Measurements from ENCODE around the gene SPRED2.

DNA sequence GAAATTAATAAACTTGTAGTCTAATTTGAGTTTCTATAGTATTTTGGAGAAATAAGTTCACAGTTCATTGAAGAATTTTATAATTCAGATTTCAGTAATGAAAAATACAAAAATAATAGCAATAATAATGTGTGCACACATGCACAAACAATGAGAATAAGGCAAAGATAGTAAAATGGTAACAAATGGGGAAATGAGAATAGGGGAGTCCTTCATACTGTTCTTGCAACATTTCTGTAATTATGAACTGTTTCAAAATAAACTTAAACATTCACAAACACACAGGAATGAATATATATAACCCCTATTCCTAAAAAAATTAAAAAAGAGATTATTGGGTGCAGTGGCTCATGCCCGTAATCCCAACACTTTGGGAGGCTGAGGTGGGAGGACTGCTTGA, 63.9 kb downstream of the SPRED2 start:
- TF ChIP-seq POLR2A (IDR thresholded peaks at IDR 0.05) (no peak), CTCF (IDR thresholded peaks at IDR 0.05) (no peak)

Data from esophagus squamous epithelium (tissue), 4 donors.